B cell (primary cell): ENCODE data around the gene GRM2. TPM values are rescaled to one million over a fixed set of nuclear protein-coding genes. Genes with fewer than 3 reads are reported as not detected.

Experiments used
- ATAC-seq: fragments of 200-7000 bp; cut with Tn5 transposase; one replicate; pipeline ENCODE4 v1.10.0; 2021; ENCODE audit warnings: low read depth, mild to moderate bottlenecking, moderate number of reproducible peaks, moderate library complexity
- CTCF ChIA-PET: fragments of 350-600 bp; sonication (Branson Sonifier 250); formaldehyde crosslinking; loops from one replicate; lab custom pipeline; 2021; ENCODE audit warnings: antibody characterized with exemption, inconsistent platforms; lab: Charles Lee
- POLR2A ChIA-PET: fragments of 350-600 bp; sonication (Branson Sonifier 250); formaldehyde crosslinking; loops from one replicate; lab custom pipeline; 2021; ENCODE audit warnings: antibody characterized with exemption; lab: Charles Lee
- DNase-seq: peaks from one replicate; pipeline ENCODE4 v3.0.0; 2013
- H2AFZ ChIP-seq: 2 replicates; pipeline ENCODE4 v1.6.1; 2012; ENCODE audit warnings: mild to moderate bottlenecking, low read depth, low read length; ENCODE audit not compliant: insufficient read depth, poor library complexity, severe bottlenecking
- H3K27ac ChIP-seq, 2 donors: 1 replicate in 1 of 2; 2 replicates in 1 of 2; pipeline ENCODE4 v1.5.1; 2012 to 2013; ENCODE audit warnings: low read length in 2 of 2, mild to moderate bottlenecking in 2 of 2, moderate library complexity in 1 of 2
- H3K27me3 ChIP-seq, 4 experiments: fragments of 200-600 bp in 1 of 4; sonication (generic) in 1 of 4; replicated peaks in 1 of 4; 1 replicate in 2 of 4; 2 replicates in 2 of 4; pipeline versions ENCODE4 v1.6.1 to v1.7.0; 2013 to 2016; ENCODE audit warnings: low read length in 3 of 4, mild to moderate bottlenecking in 2 of 4, mixed read lengths in 1 of 4, moderate library complexity in 1 of 4; ENCODE audit not compliant: insufficient read depth in 4 of 4, control insufficient read depth in 3 of 4; ENCODE audit errors: control extremely low read depth in 1 of 4
- H3K36me3 ChIP-seq, 2 experiments: replicated peaks in 1 of 2; 1 replicate in 1 of 2; 2 replicates in 1 of 2; pipeline versions ENCODE4 v1.6.1 to v1.7.1; 2013; ENCODE audit warnings: low read length in 1 of 2; ENCODE audit not compliant: insufficient read depth in 2 of 2, control insufficient read depth in 1 of 2; ENCODE audit errors: control extremely low read depth in 1 of 2, extremely low read depth in 1 of 2
- H3K4me1 ChIP-seq, 2 donors: fragments of 200-600 bp in 1 of 2; sonication (generic) in 1 of 2; 1 replicate in 1 of 2; 2 replicates in 1 of 2; pipeline versions ENCODE4 v1.5.1 to v1.6.1; 2013 to 2017; ENCODE audit warnings: low read length in 2 of 2; ENCODE audit not compliant: control insufficient read depth in 2 of 2, insufficient read depth in 2 of 2
- H3K4me2 ChIP-seq: replicated peaks from 2 replicates; pipeline ENCODE3; 2012; ENCODE audit warnings: mild to moderate bottlenecking, low read depth, low read length; ENCODE audit not compliant: poor library complexity, severe bottlenecking
- H3K4me3 ChIP-seq, 5 experiments: fragments of 200-600 bp in 1 of 5; sonication (generic) in 1 of 5; 1 replicate in 3 of 5; 2 replicates in 2 of 5; pipeline versions ENCODE4 v1.5.1 to v1.7.0; 2011 to 2016; ENCODE audit warnings: low read length in 4 of 5, mild to moderate bottlenecking in 4 of 5, low read depth in 2 of 5, control low read depth in 1 of 5, moderate library complexity in 1 of 5; ENCODE audit not compliant: insufficient read depth in 1 of 5; ENCODE audit errors: control extremely low read depth in 1 of 5, extremely low read depth in 1 of 5
- H3K79me2 ChIP-seq: fragments of 200-600 bp; sonication (generic); one replicate; pipeline ENCODE4 v1.6.0; 2016; ENCODE audit warnings: low read length; ENCODE audit not compliant: control insufficient read depth, insufficient read depth
- H3K9ac ChIP-seq: fragments of 200-600 bp; sonication (generic); 2 replicates; pipeline ENCODE4 v1.6.1; 2017; ENCODE audit warnings: mild to moderate bottlenecking, low read length, moderate library complexity
- H3K9me3 ChIP-seq, 3 donors: one replicate each; pipeline versions ENCODE4 v1.6.1 to v1.7.1; 2013; ENCODE audit warnings: low read length in 2 of 3; ENCODE audit not compliant: control insufficient read depth in 2 of 3, insufficient read depth in 1 of 3; ENCODE audit errors: control extremely low read depth in 1 of 3
- H4K20me1 ChIP-seq: 2 replicates; pipeline ENCODE4 v1.6.0; 2012; ENCODE audit warnings: mild to moderate bottlenecking, low read length; ENCODE audit not compliant: insufficient read depth, control insufficient read depth, poor library complexity, severe bottlenecking
- H3K27ac Mint-ChIP-seq: one replicate; pipeline ENCODE4 v1.8.0; 2021; ENCODE audit warnings: mixed read lengths
- H3K27me3 Mint-ChIP-seq: one replicate; pipeline ENCODE4 v1.8.0; 2021; ENCODE audit warnings: mixed read lengths
- H3K4me1 Mint-ChIP-seq: one replicate; pipeline ENCODE4 v1.8.0; 2021; ENCODE audit warnings: mixed read lengths
- H3K4me3 Mint-ChIP-seq: one replicate; pipeline ENCODE4 v1.8.0; 2021; ENCODE audit warnings: mixed read lengths
- H3K9me3 Mint-ChIP-seq: one replicate; pipeline ENCODE4 v1.8.0; 2022; ENCODE audit warnings: mixed read lengths; ENCODE audit not compliant: insufficient read depth
- EZH2 ChIP-seq: IDR thresholded peaks from 2 replicates; pipeline ENCODE4 v1.6.1; 2012; ENCODE audit warnings: borderline replicate concordance, low read depth, mild to moderate bottlenecking, moderate library complexity, low read length; ENCODE audit not compliant: insufficient read depth, poor library complexity, severe bottlenecking
- WGBS: methylation state at CpG from one replicate; pipeline ENCODE4 v1.1.5; 2013; ENCODE audit warnings: missing lambda C conversion rate; ENCODE audit not compliant: insufficient coverage; 5-methylcytosine and 5-hydroxymethylcytosine counted together
- intact Hi-C: fragments of 100-400 bp; cut with micrococcal nuclease; formaldehyde crosslinking; loops from one replicate; pipeline ENCODE4 v1.10.0; 2022
- polyA plus RNA-seq: library from polyadenylated mRNA; depleted of rRNA; stranded (reverse); fragments of >200 nt; gene quantifications from 2 replicates; pipeline ENCODE4 v1.2.3, GENCODE V29; 2012
- total RNA-seq, 2 donors: library from RNA; stranded (reverse); fragments of 120-200 nt in 1 of 2; gene quantifications; 1 replicate in 1 of 2; 2 replicates in 1 of 2; pipeline versions ENCODE4 v1.2.3 to v1.2.4, GENCODE V29; 2013 to 2022
- TF ChIP-seq, protein P1 (sequence below): fragments of 200-600 bp; IDR thresholded peaks from one replicate; pipeline ENCODE4 v1.8.0; 2022; ENCODE audit warnings: antibody characterized with exemption, mild to moderate bottlenecking

GRM2 gene
- total and polyA plus RNA-seq, 2 donors (not counting 1 experiment from before 2014, with no cell fraction given), result 0.86 to 2.8 TPM

DNA sequence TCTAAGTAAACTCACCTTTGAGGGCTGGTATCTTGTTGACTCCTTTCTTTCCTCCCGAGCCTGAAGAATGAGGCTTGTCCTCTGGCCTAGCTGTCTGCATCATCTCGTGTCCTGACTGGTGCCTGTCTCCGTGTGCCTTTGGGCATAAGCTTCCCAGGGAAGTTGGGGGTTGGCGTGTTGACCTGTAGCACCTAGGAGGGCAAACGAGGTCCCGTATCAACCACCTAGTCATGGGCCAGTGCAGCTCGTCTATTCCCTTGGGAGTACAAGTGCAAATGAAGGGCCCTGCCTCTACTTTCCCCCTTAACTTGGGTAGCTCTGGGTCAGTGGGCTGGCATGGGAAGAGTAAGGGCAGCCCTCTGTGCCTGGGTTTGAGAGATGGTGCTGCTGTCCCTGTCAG lies 27.1 kb upstream of the GRM2 start:
- 40% methylated on average over 5 of the region's 7 CpGs for WGBS
- H3K27me3 Mint-ChIP-seq, result no peaks in the 10 kb centered on the region
- peaks cover 0 to 50% of the 10 kb centered on the region in 2 experiments for H3K36me3 ChIP-seq
- peaks cover 6% of the 10 kb centered on the region for H4K20me1 ChIP-seq
- no peak for TF ChIP-seq EZH2
- TF ChIP-seq, protein P1, sequence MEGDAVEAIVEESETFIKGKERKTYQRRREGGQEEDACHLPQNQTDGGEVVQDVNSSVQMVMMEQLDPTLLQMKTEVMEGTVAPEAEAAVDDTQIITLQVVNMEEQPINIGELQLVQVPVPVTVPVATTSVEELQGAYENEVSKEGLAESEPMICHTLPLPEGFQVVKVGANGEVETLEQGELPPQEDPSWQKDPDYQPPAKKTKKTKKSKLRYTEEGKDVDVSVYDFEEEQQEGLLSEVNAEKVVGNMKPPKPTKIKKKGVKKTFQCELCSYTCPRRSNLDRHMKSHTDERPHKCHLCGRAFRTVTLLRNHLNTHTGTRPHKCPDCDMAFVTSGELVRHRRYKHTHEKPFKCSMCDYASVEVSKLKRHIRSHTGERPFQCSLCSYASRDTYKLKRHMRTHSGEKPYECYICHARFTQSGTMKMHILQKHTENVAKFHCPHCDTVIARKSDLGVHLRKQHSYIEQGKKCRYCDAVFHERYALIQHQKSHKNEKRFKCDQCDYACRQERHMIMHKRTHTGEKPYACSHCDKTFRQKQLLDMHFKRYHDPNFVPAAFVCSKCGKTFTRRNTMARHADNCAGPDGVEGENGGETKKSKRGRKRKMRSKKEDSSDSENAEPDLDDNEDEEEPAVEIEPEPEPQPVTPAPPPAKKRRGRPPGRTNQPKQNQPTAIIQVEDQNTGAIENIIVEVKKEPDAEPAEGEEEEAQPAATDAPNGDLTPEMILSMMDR, result no peak
- ATAC-seq, result no peak
- H3K4me3 ChIP-seq, result no peak overlapping the region
- ChIA-PET POLR2A (no interaction called here), CTCF (interaction anchor here (0.6 to 8.0 kb wide), 6 partner anchors 10 to 988 kb away, joined by 3 to 220 read pairs (median 50); partner anchors contain the start of genes DCAF1, RBM15B and TEX264)
- H3K9me3 ChIP-seq, result no peaks in the 10 kb centered on the region
- H3K27me3 ChIP-seq, result no peaks in the 10 kb centered on the region
- H3K79me2 ChIP-seq, result peaks cover 50% of the 10 kb centered on the region
- no peak overlapping the region for H3K9ac ChIP-seq
- H3K27ac Mint-ChIP-seq, result peak overlapping the region; percentile 54
- H3K9me3 Mint-ChIP-seq, result no peaks in the 10 kb centered on the region
- H3K27ac ChIP-seq, result peak overlapping the region in 1 of 2 donors; percentile 69
- peaks cover 40 to 78% of the 10 kb centered on the region in 2 donors for H3K4me1 ChIP-seq
- H2AFZ ChIP-seq, result no peak overlapping the region
- intact Hi-C loops, result loop anchor here (5.0 kb wide), 1 partner anchor 263 kb away; the partner anchor contains the start of genes PARP3 and RRP9
- no peak for DNase-seq
- peaks cover 74% of the 10 kb centered on the region for H3K4me1 Mint-ChIP-seq
- H3K4me2 ChIP-seq, result peak overlapping the region; percentile 63
- peak overlapping the region; percentile 10 for H3K4me3 Mint-ChIP-seq

DNA sequence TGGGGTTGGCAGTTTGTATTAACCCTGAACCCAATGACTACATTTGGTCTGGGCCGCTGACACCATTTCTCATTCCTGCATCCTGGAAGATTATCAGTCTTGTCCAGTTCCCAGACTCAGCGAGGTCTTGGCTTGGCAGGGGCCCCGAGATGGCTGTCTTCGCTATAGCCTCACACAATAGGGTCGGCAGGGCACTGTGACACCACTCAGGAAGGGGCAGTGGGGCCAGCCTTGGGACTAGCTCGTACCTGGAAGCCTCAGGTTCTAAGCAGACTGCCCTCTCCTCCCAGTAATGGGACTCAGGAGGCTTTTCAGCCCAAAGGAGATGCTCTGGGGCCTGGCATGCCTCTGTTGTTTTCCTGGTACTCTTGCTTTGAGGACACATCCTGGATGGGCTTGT lies 26.7 kb upstream of the GRM2 start:
- peaks cover 73% of the 10 kb centered on the region for H3K4me1 Mint-ChIP-seq
- Histone ChIP-seq H3K4me3 (no peak overlapping the region), H3K4me2 (peak overlapping the region; percentile 63), H3K36me3 (peaks cover 0 to 52% of the 10 kb centered on the region in 2 experiments), H3K9ac (no peak overlapping the region), H3K27me3 (no peaks in the 10 kb centered on the region), H3K79me2 (peaks cover 48% of the 10 kb centered on the region), H3K9me3 (no peaks in the 10 kb centered on the region), H4K20me1 (peaks cover 5% of the 10 kb centered on the region), H2AFZ (no peak overlapping the region), H3K27ac (peak overlapping the region in 1 of 2 donors; percentile 69), H3K4me1 (peaks cover 44 to 78% of the 10 kb centered on the region in 2 donors)
- TF ChIP-seq, protein P1, result no peak
- TF ChIP-seq EZH2, result no peak
- H3K4me3 Mint-ChIP-seq, result peak overlapping the region; percentile 8
- DNase-seq (no peak), ATAC-seq (no peak)
- H3K27ac Mint-ChIP-seq, result peak overlapping the region; percentile 54
- ChIA-PET CTCF (interaction anchor here (1.0 to 8.0 kb wide), 5 partner anchors 11 to 290 kb away, joined by 3 to 220 read pairs (median 74); partner anchors contain the start of genes DCAF1, RBM15B and TEX264), POLR2A (no interaction called here)
- intact Hi-C loops, result loop anchor here (5.0 kb wide), 1 partner anchor 262 kb away; the partner anchor contains the start of genes PARP3 and RRP9
- 91% methylated on average over 6 of the region's 6 CpGs for WGBS
- no peaks in the 10 kb centered on the region for H3K9me3 Mint-ChIP-seq
- no peaks in the 10 kb centered on the region for H3K27me3 Mint-ChIP-seq
